22Rv1 (cell line): ENCODE data around the gene THAP8.

ENCODE experiments used
- CTCF ChIP-seq: fragments of 450-650 bp; IDR thresholded peaks from 2 replicates; pipeline ENCODE4 v1.5.1; 2017; ENCODE audit warnings: mild to moderate bottlenecking
- ZFX ChIP-seq: fragments of 450-650 bp; IDR thresholded peaks from 2 replicates; pipeline ENCODE4 v1.6.1; 2017; ENCODE audit warnings: antibody characterized with exemption, borderline replicate concordance

GRCh38 chr19:35991731-35992450 is 62.2 kb downstream of the THAP8 start:
- TF ChIP-seq CTCF: no peak
- no peak for TF ChIP-seq ZFX
